WI38 (cell line): Measurements from ENCODE around the gene PTH2.
"Not testable (repeated sequence)": the region's sequence is repeated elsewhere in the genome, so short reads cannot be mapped to it uniquely, and the experiment has no call there.

Source experiments
- H3K4me3 ChIP-seq: 2 replicates; pipeline ENCODE4 v1.5.1; 2011; ENCODE audit warnings: low read depth, mild to moderate bottlenecking, control low read depth, low read length
- CTCF ChIP-seq: IDR thresholded peaks from 2 replicates; pipeline ENCODE4 v1.5.1; 2012; ENCODE audit warnings: low read depth, mild to moderate bottlenecking, control low read depth, low read length

Gene PTH2

DNA sequence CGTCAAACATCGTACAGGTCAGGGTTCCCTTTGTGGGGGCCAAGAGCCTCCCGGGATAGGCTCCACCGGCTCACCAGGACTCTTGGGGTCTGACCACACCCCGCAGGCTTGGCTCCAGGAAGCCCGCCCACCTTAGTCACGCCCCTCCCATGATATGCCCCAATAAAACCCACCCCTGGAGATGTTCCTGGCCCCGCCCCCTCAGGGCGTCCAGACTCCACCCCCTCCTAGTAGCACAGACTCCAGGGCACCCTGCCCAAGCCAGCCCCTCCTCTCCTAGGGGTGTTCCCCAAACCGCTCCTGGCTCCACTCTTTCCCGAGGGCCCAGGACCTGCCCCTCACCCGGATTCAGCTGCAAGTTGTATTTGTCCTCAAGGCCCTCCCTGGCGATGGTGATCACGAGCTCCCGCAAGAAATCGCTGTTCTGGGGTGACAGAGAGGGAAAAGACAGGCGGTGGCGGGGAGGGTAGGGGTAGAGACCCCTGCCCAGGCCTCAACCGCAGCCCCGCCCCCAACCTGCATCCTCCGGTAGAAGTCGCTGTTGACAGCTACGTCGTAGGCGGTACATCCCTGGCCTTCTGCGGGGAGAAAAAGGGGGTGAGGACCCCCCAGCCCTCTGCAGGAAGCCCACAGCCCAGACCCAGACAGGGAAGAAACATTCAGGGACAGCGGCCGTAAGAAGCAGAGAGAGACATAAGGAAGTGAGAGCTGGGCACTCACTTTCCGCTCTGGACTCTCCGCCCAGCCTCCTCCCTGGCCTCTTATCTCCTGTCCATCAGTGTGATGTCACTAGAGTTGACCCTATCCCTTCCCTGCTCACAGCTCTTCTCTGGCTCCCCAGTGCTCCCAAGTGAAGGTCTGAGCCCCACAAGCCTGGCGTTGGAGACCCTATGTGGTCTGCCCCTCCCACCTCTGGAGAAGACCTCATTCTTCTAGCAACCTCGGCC is 24.5 kb upstream of the PTH2 start:
- no peak overlapping the region for H3K4me3 ChIP-seq
- no peak for TF ChIP-seq CTCF

- no peak overlapping the region for H3K4me3 ChIP-seq
- TF ChIP-seq CTCF = no peak
These were observed 22.8 kb upstream of the PTH2 start for GRCh38 chr19:49445997-49446396.

GRCh38 chr19:49444100-49444700 is 21.0 kb upstream of the PTH2 start:
- not testable (repeated sequence) for H3K4me3 ChIP-seq

DNA sequence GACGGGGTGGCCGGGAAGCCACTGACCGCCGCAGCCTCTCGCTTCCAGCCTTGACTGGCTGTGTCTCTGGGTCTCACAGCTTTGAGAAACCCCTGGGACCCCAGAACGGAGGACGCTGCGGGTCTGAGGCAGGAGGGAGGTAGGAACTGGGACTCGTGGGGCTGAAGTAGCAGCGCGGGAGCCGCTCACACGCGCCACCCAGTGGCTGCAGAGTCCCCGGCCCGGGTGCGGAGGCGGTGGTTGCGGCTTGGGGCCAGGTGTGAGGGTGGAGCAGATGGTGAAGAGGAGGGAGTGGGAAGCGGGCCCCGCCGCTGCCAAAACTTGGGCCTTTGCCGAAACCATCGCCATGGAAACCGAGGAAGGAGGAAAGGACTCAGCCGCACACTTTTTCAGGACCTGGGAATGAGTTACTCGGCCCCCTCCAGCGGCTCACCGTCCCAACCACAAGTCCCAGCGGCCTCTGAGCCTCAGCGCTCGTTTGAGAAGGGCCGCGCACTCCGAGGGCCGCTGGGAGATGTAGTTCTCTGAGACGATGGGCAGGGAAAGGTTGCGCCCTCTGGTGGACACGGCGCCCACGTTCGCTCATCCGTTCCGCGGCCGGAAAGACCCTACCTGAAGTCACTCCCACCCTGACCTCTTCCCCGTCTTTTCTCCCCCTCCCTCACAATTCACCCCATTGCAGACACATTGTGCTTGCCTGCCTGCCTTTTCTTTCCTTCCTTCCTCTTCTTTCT is 20.3 kb upstream of the PTH2 start:
- peak overlapping the region; percentile 59 for H3K4me3 ChIP-seq
- no peak; the same call in none of the 2 replicates for TF ChIP-seq CTCF

DNA sequence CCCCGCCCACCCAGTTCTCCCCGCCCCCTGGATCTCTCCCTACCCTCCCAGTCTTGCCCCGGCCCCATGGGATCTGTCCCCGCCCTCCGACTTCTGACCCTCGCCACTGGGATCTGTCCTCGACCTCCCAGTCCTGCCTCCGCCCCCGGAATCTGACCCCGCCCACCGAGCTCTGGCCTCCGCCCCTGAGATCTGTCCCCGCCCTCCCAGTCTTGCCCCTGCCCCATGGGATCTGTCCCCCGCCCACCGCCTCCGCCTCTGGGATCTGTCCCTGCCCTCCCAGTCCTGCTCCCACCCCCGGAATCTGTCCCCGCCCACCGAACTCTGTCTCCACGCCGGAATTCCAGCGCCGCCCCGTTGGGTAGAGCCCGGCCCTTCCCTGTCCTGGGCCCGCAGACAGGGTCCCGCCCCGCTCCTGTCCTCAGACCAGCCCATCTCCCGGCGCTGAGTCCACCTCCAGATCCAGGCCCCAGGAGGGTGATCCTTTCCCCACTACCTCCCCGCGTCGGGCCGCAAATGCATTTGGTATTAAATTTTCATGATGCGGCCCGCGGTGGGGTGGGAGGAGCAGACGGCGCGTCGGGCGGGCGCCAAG is 19.6 kb upstream of the PTH2 start:
- peak overlapping the region; percentile 59 for H3K4me3 ChIP-seq
- TF ChIP-seq CTCF = no peak

DNA sequence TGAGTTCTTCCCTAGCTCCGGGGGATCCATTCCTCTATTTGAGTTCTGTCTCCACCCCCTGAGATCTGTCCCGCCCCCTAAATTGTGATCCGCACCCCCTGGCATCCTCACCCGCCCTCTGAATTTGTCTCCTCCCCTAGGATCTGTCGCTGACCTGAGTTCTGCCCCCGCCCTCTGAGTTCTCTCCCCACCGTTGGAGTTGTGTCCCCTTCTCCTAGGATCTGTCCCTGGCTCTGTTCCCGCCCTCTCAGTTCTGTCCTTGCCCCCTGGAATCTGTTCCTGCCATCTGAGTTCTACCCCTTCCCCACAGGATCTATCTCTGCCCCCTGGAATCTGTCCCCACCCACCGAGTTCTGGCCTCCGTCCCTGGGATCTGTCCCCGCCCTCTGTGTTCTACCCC is 19.1 kb upstream of the PTH2 start:
- no peak for TF ChIP-seq CTCF

GRCh38 chr19:49441960-49442350 is 18.7 kb upstream of the PTH2 start:
- no peak overlapping the region for H3K4me3 ChIP-seq
- TF ChIP-seq CTCF = no peak

More for the DNA sequence above, 19.1 kb upstream of the PTH2 start:
- H3K4me3 ChIP-seq = peak overlapping the region; percentile 27; the same call in 1 of the 2 replicates
